ENCODE data around the gene C10orf90.

The C10orf90 gene

GRCh38 chr10:126634911-126635310 is 35.6 kb downstream of the C10orf90 start:
- H3K9me3 ChIP-seq (ENCODE audit: control insufficient read depth, insufficient read depth, low read depth, low read length): no peaks in the 10 kb centered on the region
- no peak overlapping the region for H3K4me3 ChIP-seq (ENCODE audit: low read depth, low read length)
- no peaks in the 10 kb centered on the region for H3K27me3 ChIP-seq (ENCODE audit: control insufficient read depth, insufficient read depth, low read length)
- H3K4me1 ChIP-seq (ENCODE audit: control insufficient read depth, insufficient read depth, low read length): no peaks in the 10 kb centered on the region; the same call in 1 of the 2 replicates
- H3K9ac ChIP-seq (ENCODE audit: low read length): no peak overlapping the region
- no peaks in the 10 kb centered on the region for H3K36me3 ChIP-seq (ENCODE audit: control insufficient read depth, insufficient read depth, low read length)
- H3K27ac ChIP-seq (ENCODE audit: low read depth, low read length): no peak overlapping the region

- no peaks in the 10 kb centered on the region for H3K27me3 ChIP-seq (ENCODE audit: control insufficient read depth, insufficient read depth, low read length)
- no peaks in the 10 kb centered on the region; the same call in 1 of the 2 replicates for H3K4me1 ChIP-seq (ENCODE audit: control insufficient read depth, insufficient read depth, low read length)
- no peak overlapping the region for H3K27ac ChIP-seq (ENCODE audit: low read depth, low read length)
- no peak overlapping the region for H3K9ac ChIP-seq (ENCODE audit: low read length)
- no peak overlapping the region for H3K4me3 ChIP-seq (ENCODE audit: low read depth, low read length)
- H3K9me3 ChIP-seq (ENCODE audit: control insufficient read depth, insufficient read depth, low read depth, low read length): no peaks in the 10 kb centered on the region
- H3K36me3 ChIP-seq (ENCODE audit: control insufficient read depth, insufficient read depth, low read length): no peaks in the 10 kb centered on the region
These were observed 36.1 kb downstream of the C10orf90 start for GRCh38 chr10:126634347-126634746.

- H3K27ac ChIP-seq (ENCODE audit: low read depth, low read length): no peak overlapping the region
- H3K27me3 ChIP-seq (ENCODE audit: control insufficient read depth, insufficient read depth, low read length): no peaks in the 10 kb centered on the region
- no peak overlapping the region for H3K4me3 ChIP-seq (ENCODE audit: low read depth, low read length)
- H3K9ac ChIP-seq (ENCODE audit: low read length): no peak overlapping the region
- no peaks in the 10 kb centered on the region for H3K9me3 ChIP-seq (ENCODE audit: control insufficient read depth, insufficient read depth, low read depth, low read length)
- no peaks in the 10 kb centered on the region for H3K36me3 ChIP-seq (ENCODE audit: control insufficient read depth, insufficient read depth, low read length)
- H3K4me1 ChIP-seq (ENCODE audit: control insufficient read depth, insufficient read depth, low read length): no peaks in the 10 kb centered on the region
These were observed 37.8 kb downstream of the C10orf90 start for GRCh38 chr10:126632705-126633104.

- no peaks in the 10 kb centered on the region for H3K4me1 ChIP-seq (ENCODE audit: control insufficient read depth, insufficient read depth, low read length)
- no peaks in the 10 kb centered on the region for H3K36me3 ChIP-seq (ENCODE audit: control insufficient read depth, insufficient read depth, low read length)
- no peak overlapping the region for H3K27ac ChIP-seq (ENCODE audit: low read depth, low read length)
- no peak overlapping the region for H3K4me3 ChIP-seq (ENCODE audit: low read depth, low read length)
- no peak overlapping the region for H3K9ac ChIP-seq (ENCODE audit: low read length)
- no peaks in the 10 kb centered on the region for H3K27me3 ChIP-seq (ENCODE audit: control insufficient read depth, insufficient read depth, low read length)
- no peaks in the 10 kb centered on the region for H3K9me3 ChIP-seq (ENCODE audit: control insufficient read depth, insufficient read depth, low read depth, low read length)
These were observed 40.4 kb downstream of the C10orf90 start for GRCh38 chr10:126629925-126630624.

GRCh38 chr10:126628746-126629145 is 41.7 kb downstream of the C10orf90 start:
- Histone ChIP-seq H3K27ac (ENCODE audit: low read depth, low read length) (no peak overlapping the region), H3K4me1 (ENCODE audit: control insufficient read depth, insufficient read depth, low read length) (no peaks in the 10 kb centered on the region), H3K36me3 (ENCODE audit: control insufficient read depth, insufficient read depth, low read length) (no peaks in the 10 kb centered on the region), H3K4me3 (ENCODE audit: low read depth, low read length) (no peak overlapping the region), H3K9ac (ENCODE audit: low read length) (no peak overlapping the region), H3K9me3 (ENCODE audit: control insufficient read depth, insufficient read depth, low read depth, low read length) (no peaks in the 10 kb centered on the region), H3K27me3 (ENCODE audit: control insufficient read depth, insufficient read depth, low read length) (no peaks in the 10 kb centered on the region)

- no peak overlapping the region for H3K4me3 ChIP-seq (ENCODE audit: low read depth, low read length)
- no peaks in the 10 kb centered on the region for H3K36me3 ChIP-seq (ENCODE audit: control insufficient read depth, insufficient read depth, low read length)
- H3K9ac ChIP-seq (ENCODE audit: low read length): no peak overlapping the region
- no peak overlapping the region for H3K27ac ChIP-seq (ENCODE audit: low read depth, low read length)
- no peaks in the 10 kb centered on the region for H3K27me3 ChIP-seq (ENCODE audit: control insufficient read depth, insufficient read depth, low read length)
- no peaks in the 10 kb centered on the region for H3K9me3 ChIP-seq (ENCODE audit: control insufficient read depth, insufficient read depth, low read depth, low read length)
- H3K4me1 ChIP-seq (ENCODE audit: control insufficient read depth, insufficient read depth, low read length): no peaks in the 10 kb centered on the region
These were observed 48.6 kb downstream of the C10orf90 start for GRCh38 chr10:126621846-126622245.

GRCh38 chr10:126618466-126618865 is 52.0 kb downstream of the C10orf90 start:
- no peaks in the 10 kb centered on the region for H3K27me3 ChIP-seq (ENCODE audit: control insufficient read depth, insufficient read depth, low read length)
- H3K4me3 ChIP-seq (ENCODE audit: low read depth, low read length): no peak overlapping the region
- no peak overlapping the region for H3K9ac ChIP-seq (ENCODE audit: low read length)
- no peaks in the 10 kb centered on the region for H3K4me1 ChIP-seq (ENCODE audit: control insufficient read depth, insufficient read depth, low read length)
- no peaks in the 10 kb centered on the region for H3K36me3 ChIP-seq (ENCODE audit: control insufficient read depth, insufficient read depth, low read length)
- no peaks in the 10 kb centered on the region for H3K9me3 ChIP-seq (ENCODE audit: control insufficient read depth, insufficient read depth, low read depth, low read length)
- H3K27ac ChIP-seq (ENCODE audit: low read depth, low read length): no peak overlapping the region

DNA sequence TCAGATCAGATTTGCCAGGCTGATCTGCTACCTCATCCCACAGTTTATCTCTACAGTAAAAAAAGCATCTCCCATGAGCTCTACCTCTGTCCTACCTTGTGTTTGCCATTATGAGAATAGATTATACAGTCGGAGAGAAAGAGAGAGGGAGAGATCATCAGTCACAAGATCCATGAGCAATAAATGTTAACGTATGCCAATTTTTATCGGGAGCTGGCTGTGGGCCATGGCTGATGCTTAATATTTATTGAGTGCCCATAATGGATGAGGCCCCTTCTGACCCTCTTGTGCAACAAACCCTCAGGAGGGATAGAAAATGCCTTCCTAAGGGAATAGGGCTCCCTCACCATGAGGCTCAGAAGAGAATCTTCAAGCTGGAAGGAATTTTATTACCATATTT is 52.8 kb downstream of the C10orf90 start:
- Histone ChIP-seq H3K27ac (ENCODE audit: low read depth, low read length) (no peak overlapping the region), H3K9ac (ENCODE audit: low read length) (no peak overlapping the region), H3K4me1 (ENCODE audit: control insufficient read depth, insufficient read depth, low read length) (no peaks in the 10 kb centered on the region), H3K36me3 (ENCODE audit: control insufficient read depth, insufficient read depth, low read length) (no peaks in the 10 kb centered on the region), H3K4me3 (ENCODE audit: low read depth, low read length) (no peak overlapping the region), H3K9me3 (ENCODE audit: control insufficient read depth, insufficient read depth, low read depth, low read length) (no peaks in the 10 kb centered on the region), H3K27me3 (ENCODE audit: control insufficient read depth, insufficient read depth, low read length) (no peaks in the 10 kb centered on the region)

DNA sequence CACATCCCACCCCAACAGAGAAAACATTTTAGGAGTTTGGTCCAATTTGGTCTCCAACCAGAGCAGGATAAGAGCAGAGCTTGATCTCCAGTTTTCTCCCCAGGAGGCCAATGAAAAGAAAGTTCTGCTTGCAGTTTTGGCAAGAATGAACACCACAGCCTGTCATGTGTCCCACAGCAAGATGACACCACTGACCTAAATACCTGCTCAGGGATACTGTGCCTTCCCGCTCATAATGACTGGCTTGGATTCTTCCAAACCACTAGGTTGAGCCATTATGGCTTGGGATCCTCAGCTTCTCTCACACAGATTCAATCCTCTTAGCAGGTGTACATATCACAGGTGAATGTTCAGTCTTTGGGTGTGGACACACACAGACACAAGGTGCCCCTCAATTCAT is 53.3 kb downstream of the C10orf90 start:
- Histone ChIP-seq H3K9ac (ENCODE audit: low read length) (no peak overlapping the region), H3K36me3 (ENCODE audit: control insufficient read depth, insufficient read depth, low read length) (no peaks in the 10 kb centered on the region), H3K4me1 (ENCODE audit: control insufficient read depth, insufficient read depth, low read length) (no peaks in the 10 kb centered on the region), H3K9me3 (ENCODE audit: control insufficient read depth, insufficient read depth, low read depth, low read length) (no peaks in the 10 kb centered on the region), H3K27me3 (ENCODE audit: control insufficient read depth, insufficient read depth, low read length) (no peaks in the 10 kb centered on the region), H3K27ac (ENCODE audit: low read depth, low read length) (no peak overlapping the region), H3K4me3 (ENCODE audit: low read depth, low read length) (no peak overlapping the region)

GRCh38 chr10:126616737-126617136 is 53.8 kb downstream of the C10orf90 start:
- Histone ChIP-seq H3K4me1 (ENCODE audit: control insufficient read depth, insufficient read depth, low read length) (no peaks in the 10 kb centered on the region), H3K27me3 (ENCODE audit: control insufficient read depth, insufficient read depth, low read length) (no peaks in the 10 kb centered on the region), H3K9me3 (ENCODE audit: control insufficient read depth, insufficient read depth, low read depth, low read length) (no peaks in the 10 kb centered on the region), H3K27ac (ENCODE audit: low read depth, low read length) (no peak overlapping the region), H3K4me3 (ENCODE audit: low read depth, low read length) (no peak overlapping the region), H3K36me3 (ENCODE audit: control insufficient read depth, insufficient read depth, low read length) (no peaks in the 10 kb centered on the region), H3K9ac (ENCODE audit: low read length) (no peak overlapping the region)

- no peaks in the 10 kb centered on the region for H3K27me3 ChIP-seq (ENCODE audit: control insufficient read depth, insufficient read depth, low read length)
- H3K9ac ChIP-seq (ENCODE audit: low read length): no peak overlapping the region
- no peaks in the 10 kb centered on the region for H3K9me3 ChIP-seq (ENCODE audit: control insufficient read depth, insufficient read depth, low read depth, low read length)
- H3K4me3 ChIP-seq (ENCODE audit: low read depth, low read length): no peak overlapping the region
- H3K4me1 ChIP-seq (ENCODE audit: control insufficient read depth, insufficient read depth, low read length): no peaks in the 10 kb centered on the region
- no peaks in the 10 kb centered on the region for H3K36me3 ChIP-seq (ENCODE audit: control insufficient read depth, insufficient read depth, low read length)
- H3K27ac ChIP-seq (ENCODE audit: low read depth, low read length): no peak overlapping the region
These were observed 59.2 kb downstream of the C10orf90 start for GRCh38 chr10:126611303-126611702.

Data from HUES6 (cell line).